Measurements from ENCODE around the gene PPP5C. TPM values are rescaled to one million over a fixed set of nuclear protein-coding genes. Genes with fewer than 3 reads are reported as not detected.

Gene PPP5C
- total RNA-seq, 1 experiment from 2014 or later, result 102 TPM

DNA sequence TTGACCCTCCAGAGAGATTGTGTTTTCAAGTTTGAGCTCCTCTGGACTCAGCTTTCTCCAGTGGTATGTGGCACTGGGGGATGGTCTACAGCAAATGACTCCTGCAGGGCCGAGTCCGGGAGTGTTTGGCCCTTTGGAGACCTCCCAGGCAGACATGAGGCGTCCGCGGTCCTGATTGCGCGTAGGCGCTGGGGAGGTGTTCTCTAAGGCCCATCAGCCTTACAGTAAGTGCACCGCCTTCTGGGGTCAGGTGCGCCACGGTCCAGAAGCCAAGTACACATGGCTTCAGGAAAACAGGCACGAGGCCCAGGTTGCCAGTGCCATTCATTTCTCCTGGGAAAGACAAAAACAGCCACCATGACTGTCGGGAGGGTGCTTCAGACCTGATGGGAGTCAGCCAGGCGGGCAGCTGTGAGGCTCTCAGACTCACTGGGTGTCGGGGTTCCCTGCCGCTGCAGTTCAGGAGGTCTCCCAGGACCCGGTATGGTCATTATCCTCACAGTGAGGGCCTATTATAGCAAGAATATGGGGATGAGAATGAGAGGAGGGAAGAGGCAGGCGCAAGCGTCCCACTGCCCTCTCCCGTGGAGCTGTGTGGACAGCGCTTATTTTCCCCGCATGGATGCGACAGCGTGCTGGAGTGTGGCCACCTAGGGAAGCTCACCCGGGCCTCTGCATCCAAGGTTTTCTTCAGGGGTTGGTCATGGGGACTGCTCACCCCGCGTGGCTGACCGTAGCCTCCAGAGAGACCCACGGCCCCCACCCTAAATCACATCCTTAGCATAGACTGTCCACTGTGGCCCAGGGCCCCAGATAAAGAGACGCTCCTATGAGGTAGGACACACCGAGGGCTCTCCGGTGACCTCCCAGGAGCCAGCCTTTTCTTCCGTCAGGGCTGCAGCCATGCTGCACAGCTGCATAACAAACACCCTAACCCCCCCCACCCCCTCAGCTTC lies 44.7 kb downstream of the PPP5C start (continued):
- TF ChIP-seq, protein P1, sequence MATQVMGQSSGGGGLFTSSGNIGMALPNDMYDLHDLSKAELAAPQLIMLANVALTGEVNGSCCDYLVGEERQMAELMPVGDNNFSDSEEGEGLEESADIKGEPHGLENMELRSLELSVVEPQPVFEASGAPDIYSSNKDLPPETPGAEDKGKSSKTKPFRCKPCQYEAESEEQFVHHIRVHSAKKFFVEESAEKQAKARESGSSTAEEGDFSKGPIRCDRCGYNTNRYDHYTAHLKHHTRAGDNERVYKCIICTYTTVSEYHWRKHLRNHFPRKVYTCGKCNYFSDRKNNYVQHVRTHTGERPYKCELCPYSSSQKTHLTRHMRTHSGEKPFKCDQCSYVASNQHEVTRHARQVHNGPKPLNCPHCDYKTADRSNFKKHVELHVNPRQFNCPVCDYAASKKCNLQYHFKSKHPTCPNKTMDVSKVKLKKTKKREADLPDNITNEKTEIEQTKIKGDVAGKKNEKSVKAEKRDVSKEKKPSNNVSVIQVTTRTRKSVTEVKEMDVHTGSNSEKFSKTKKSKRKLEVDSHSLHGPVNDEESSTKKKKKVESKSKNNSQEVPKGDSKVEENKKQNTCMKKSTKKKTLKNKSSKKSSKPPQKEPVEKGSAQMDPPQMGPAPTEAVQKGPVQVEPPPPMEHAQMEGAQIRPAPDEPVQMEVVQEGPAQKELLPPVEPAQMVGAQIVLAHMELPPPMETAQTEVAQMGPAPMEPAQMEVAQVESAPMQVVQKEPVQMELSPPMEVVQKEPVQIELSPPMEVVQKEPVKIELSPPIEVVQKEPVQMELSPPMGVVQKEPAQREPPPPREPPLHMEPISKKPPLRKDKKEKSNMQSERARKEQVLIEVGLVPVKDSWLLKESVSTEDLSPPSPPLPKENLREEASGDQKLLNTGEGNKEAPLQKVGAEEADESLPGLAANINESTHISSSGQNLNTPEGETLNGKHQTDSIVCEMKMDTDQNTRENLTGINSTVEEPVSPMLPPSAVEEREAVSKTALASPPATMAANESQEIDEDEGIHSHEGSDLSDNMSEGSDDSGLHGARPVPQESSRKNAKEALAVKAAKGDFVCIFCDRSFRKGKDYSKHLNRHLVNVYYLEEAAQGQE (IDR thresholded peaks at IDR 0.05; ENCODE audit: low read depth), result no peak
- TF ChIP-seq TCF7L2 (IDR thresholded peaks at IDR 0.05; ENCODE audit: borderline replicate concordance, extremely low read depth, insufficient read depth, insufficient read length) (no peak), SIN3A (IDR thresholded peaks at IDR 0.05; ENCODE audit: low read depth) (no peak), ZFX (IDR thresholded peaks at IDR 0.05) (no peak), ELF1 (IDR thresholded peaks at IDR 0.05; ENCODE audit: borderline replicate concordance, low read depth) (no peak), POLR2AphosphoS5 (IDR thresholded peaks at IDR 0.05; ENCODE audit: low read depth, low read length) (no peak), EZH2 (IDR thresholded peaks at IDR 0.05) (no peak)

DNA sequence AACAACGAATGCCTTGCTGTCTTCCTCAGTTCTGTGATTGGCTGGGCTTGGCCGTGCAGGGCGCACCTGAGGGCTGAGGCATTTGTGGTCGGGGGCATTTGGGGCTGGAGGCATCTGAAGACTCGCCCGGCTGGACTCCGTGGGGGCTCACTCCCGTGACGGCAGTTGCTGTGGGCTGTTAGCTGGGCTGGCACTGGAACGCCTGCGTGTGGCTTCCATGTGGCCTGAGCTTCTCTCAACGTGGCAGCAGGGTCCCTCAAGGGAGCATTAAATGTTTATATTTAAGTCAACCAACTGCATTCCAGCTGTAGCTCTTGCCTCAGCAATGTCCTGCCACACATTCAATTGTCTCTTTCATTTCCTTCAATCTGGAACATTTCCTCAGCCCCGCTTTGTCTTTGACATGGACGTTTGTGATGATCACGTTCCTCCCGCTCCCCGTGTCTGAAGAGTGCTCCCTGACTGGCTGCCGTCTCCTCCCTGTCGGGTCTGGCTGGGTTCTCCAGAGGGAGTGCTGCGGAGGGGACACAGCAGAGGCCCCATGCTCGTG lies 45.4 kb downstream of the PPP5C start:
- intact Hi-C loops (cut with micrococcal nuclease), result no loop called here
- H2AFZ ChIP-seq (ENCODE audit: low read depth, low read length, poor library complexity, severe bottlenecking), result no peak overlapping the region
- H3K4me1 ChIP-seq (ENCODE audit: control insufficient read depth in 1 of 2, insufficient read depth in 2 of 2, low read length in 2 of 2), result peaks cover 4 to 11% of the 10 kb centered on the region in 2 experiments; a peak in 1 of 4 replicates
- POLR2A ChIA-PET, result no interaction called here
- H3K9me2 ChIP-seq (ENCODE audit: insufficient read depth), result no peaks in the 10 kb centered on the region
- peaks cover 25 to 39% of the 10 kb centered on the region in 2 experiments for H3K36me3 ChIP-seq (ENCODE audit: control insufficient read depth in 1 of 2, insufficient read depth in 2 of 2, low read length in 2 of 2)
- ATAC-seq (no peak), DNase-seq (ENCODE audit: low read depth, low spot score) (no peak)
- H3K27me3 ChIP-seq (ENCODE audit: insufficient read depth, low read length), result no peaks in the 10 kb centered on the region
- RAD21 ChIA-PET (ENCODE audit: low non-redundant PET in 1 of 2, low total read pairs in 2 of 2, uncharacterized antibody in 2 of 2, unreplicated experiment in 2 of 2), result no interaction called here
- BruUV-seq (replicated peaks), result no TSS peak
- H3K9ac ChIP-seq (ENCODE audit: low read length), result no peak overlapping the region
- H3K4me3 ChIP-seq (replicated peaks in 1 of 2; ENCODE audit: low read depth in 1 of 2, low read length in 2 of 2), result no peak overlapping the region
- H3K27ac ChIP-seq (ENCODE audit: low read depth, low read length), result no peak overlapping the region
- H3K79me2 ChIP-seq (ENCODE audit: insufficient read depth, low read length), result no peaks in the 10 kb centered on the region
- CTCF ChIA-PET, result no interaction called here
- H3K4me2 ChIP-seq (ENCODE audit: low read length), result no peak overlapping the region
- TF ChIP-seq ELF1 (IDR thresholded peaks at IDR 0.05; ENCODE audit: borderline replicate concordance, low read depth), result no peak
- TF ChIP-seq EZH2 (IDR thresholded peaks at IDR 0.05), result no peak
- TF ChIP-seq FOSL1 (IDR thresholded peaks at IDR 0.05; ENCODE audit: low read depth), result no peak
- TF ChIP-seq CEBPB (IDR thresholded peaks at IDR 0.05; ENCODE audit: low read depth), result no peak
- TF ChIP-seq TCF7L2 (IDR thresholded peaks at IDR 0.05; ENCODE audit: borderline replicate concordance, extremely low read depth, insufficient read depth, insufficient read length), result no peak
- no peak for TF ChIP-seq ZNF274 (IDR thresholded peaks at IDR 0.05; ENCODE audit: low read depth, low read length)
- no peak for TF ChIP-seq CBX3 (IDR thresholded peaks at IDR 0.05; ENCODE audit: low read depth)
- TF ChIP-seq EZH2phosphoT487 (IDR thresholded peaks at IDR 0.05; ENCODE audit: borderline replicate concordance), result no peak
- no peak for TF ChIP-seq SP1 (IDR thresholded peaks at IDR 0.05; ENCODE audit: low read depth)
- no peak for TF ChIP-seq SIN3A (IDR thresholded peaks at IDR 0.05; ENCODE audit: low read depth)
- no peak for TF ChIP-seq RAD21 (IDR thresholded peaks at IDR 0.05; ENCODE audit: low read depth)
- no peak for TF ChIP-seq JUND (IDR thresholded peaks at IDR 0.05)
- TF ChIP-seq YY1 (IDR thresholded peaks at IDR 0.05; ENCODE audit: extremely low read depth, insufficient replicate concordance, low read depth, low read length), result no peak
- TF ChIP-seq, protein P2, sequence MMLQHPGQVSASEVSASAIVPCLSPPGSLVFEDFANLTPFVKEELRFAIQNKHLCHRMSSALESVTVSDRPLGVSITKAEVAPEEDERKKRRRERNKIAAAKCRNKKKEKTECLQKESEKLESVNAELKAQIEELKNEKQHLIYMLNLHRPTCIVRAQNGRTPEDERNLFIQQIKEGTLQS (IDR thresholded peaks at IDR 0.05), result no peak
- H3K9me3 ChIP-seq (ENCODE audit: control insufficient read depth in 1 of 2, insufficient read depth in 1 of 2, low read depth in 1 of 2, low read length in 2 of 2), result no peaks in the 10 kb centered on the region; a peak in 1 of 4 replicates
- no peaks in the 10 kb centered on the region for H4K20me1 ChIP-seq (ENCODE audit: insufficient read depth)

Data from HCT116 (cell line).